HCT116 (cell line): ENCODE results near the gene PCDHGB2. TPM values are rescaled to one million over a fixed set of nuclear protein-coding genes. Genes with fewer than 3 reads are reported as not detected.
"Not testable (repeated sequence)": the region's sequence is repeated elsewhere in the genome, so short reads cannot be mapped to it uniquely, and the experiment has no call there.

ENCODE experiments used
- ATAC-seq: fragments of 200-7000 bp; cut with Tn5 transposase; 2 replicates; pipeline ENCODE4 v1.9.1; 2020; ENCODE audit warnings: mild to moderate bottlenecking, moderate library complexity
- BruUV-seq: library from RNA; stranded (reverse); fragments of 400-500 nt; replicated peaks from 2 replicates; lab custom pipeline; 2021; lab: Mats Ljungman, UMichigan
- CTCF ChIA-PET: fragments of 300-600 bp; sonication (Branson Sonifier 250); formaldehyde crosslinking; loops from one replicate; lab custom pipeline; 2021; ENCODE audit warnings: antibody characterized with exemption; lab: Charles Lee
- POLR2A ChIA-PET: fragments of 300-600, 350-600 bp; sonication (Branson Sonifier 250); formaldehyde crosslinking; loops from one replicate; lab custom pipeline; 2021; ENCODE audit warnings: antibody characterized with exemption; lab: Charles Lee
- RAD21 ChIA-PET, 2 experiments: fragments of 300-600 bp; sonication (Branson Sonifier 250); formaldehyde crosslinking; loops; one replicate each; lab custom pipeline; 2023; ENCODE audit warnings: low total read pairs in 2 of 2; ENCODE audit not compliant: uncharacterized antibody in 2 of 2, unreplicated experiment in 2 of 2, low non-redundant PET in 1 of 2; lab: Charles Lee
- DNase-seq: peaks from one replicate; pipeline ENCODE4 v3.0.0-alpha.2; 2010; ENCODE audit warnings: low read depth, low spot score
- H2AFZ ChIP-seq: fragments of 200-600 bp; shearing (Covaris generic), sonication (generic); 2 replicates; pipeline ENCODE4 v1.6.1; 2017; ENCODE audit warnings: low read depth, mixed run types, mixed read lengths, antibody characterized with exemption, low read length; ENCODE audit not compliant: poor library complexity, severe bottlenecking
- H3K27ac ChIP-seq: 2 replicates; pipeline ENCODE4 v1.5.1; 2012; ENCODE audit warnings: low read depth, low read length
- H3K27me3 ChIP-seq: fragments of 200-600 bp; sonication (generic); 2 replicates; pipeline ENCODE4 v1.6.1; 2016; ENCODE audit warnings: mixed run types, low read length, mixed read lengths; ENCODE audit not compliant: insufficient read depth
- H3K36me3 ChIP-seq, 2 experiments: fragments of 200-500 bp in 1 of 2; fragments of 200-600 bp in 1 of 2; sonication (Bioruptor generic) in 1 of 2; sonication (generic) in 1 of 2; 2 replicates each; pipeline versions ENCODE4 v1.5.1 to v1.6.1; 2014 to 2016; ENCODE audit warnings: low read length in 2 of 2, inconsistent platforms in 1 of 2, mixed read lengths in 1 of 2, mixed run types in 1 of 2; ENCODE audit not compliant: insufficient read depth in 2 of 2, control insufficient read depth in 1 of 2
- H3K4me1 ChIP-seq, 2 experiments: fragments of 200-600 bp in 1 of 2; sonication (generic) in 1 of 2; 2 replicates each; pipeline versions ENCODE4 v1.5.1 to v1.6.1; 2012 to 2017; ENCODE audit warnings: low read length in 2 of 2, inconsistent platforms in 1 of 2, mild to moderate bottlenecking in 1 of 2, mixed read lengths in 1 of 2, mixed run types in 1 of 2, moderate library complexity in 1 of 2; ENCODE audit not compliant: insufficient read depth in 2 of 2, control insufficient read depth in 1 of 2
- H3K4me2 ChIP-seq: fragments of 200-600 bp; sonication (generic); 2 replicates; pipeline ENCODE4 v1.6.1; 2017; ENCODE audit warnings: mixed run types, low read length, mixed read lengths
- H3K4me3 ChIP-seq, 2 experiments: fragments of 200-600 bp in 1 of 2; sonication (generic) in 1 of 2; replicated peaks in 1 of 2; 2 replicates each; pipeline ENCODE4 v1.5.1; 2011 to 2016; ENCODE audit warnings: low read length in 2 of 2, control low read depth in 1 of 2, low read depth in 1 of 2, mild to moderate bottlenecking in 1 of 2, mixed read lengths in 1 of 2, mixed run types in 1 of 2
- H3K79me2 ChIP-seq: fragments of 200-600 bp; sonication (generic); 2 replicates; pipeline ENCODE4 v1.6.1; 2017; ENCODE audit warnings: mild to moderate bottlenecking, mixed run types, low read length, moderate library complexity, mixed read lengths; ENCODE audit not compliant: insufficient read depth
- H3K9ac ChIP-seq: fragments of 200-600 bp; sonication (generic); 2 replicates; pipeline ENCODE4 v1.6.1; 2016; ENCODE audit warnings: low read length, mixed read lengths
- H3K9me2 ChIP-seq: fragments of 200-600 bp; sonication (generic), shearing (Covaris generic); 2 replicates; pipeline ENCODE4 v1.6.1; 2017; ENCODE audit warnings: mixed run types, mild to moderate bottlenecking, moderate library complexity; ENCODE audit not compliant: insufficient read depth
- H3K9me3 ChIP-seq, 2 experiments: fragments of 200-500 bp in 1 of 2; fragments of 200-600 bp in 1 of 2; sonication (Bioruptor generic) in 1 of 2; sonication (generic) in 1 of 2; 2 replicates each; pipeline ENCODE4 v1.6.1; 2014 to 2017; ENCODE audit warnings: low read length in 2 of 2, mixed read lengths in 2 of 2, inconsistent platforms in 1 of 2, low read depth in 1 of 2, mild to moderate bottlenecking in 1 of 2, mixed run types in 1 of 2, moderate library complexity in 1 of 2; ENCODE audit not compliant: control insufficient read depth in 1 of 2, insufficient read depth in 1 of 2
- H4K20me1 ChIP-seq: fragments of 200-600 bp; sonication (generic), shearing (Covaris generic); 2 replicates; pipeline ENCODE4 v1.6.1; 2017; ENCODE audit warnings: mixed run types, mild to moderate bottlenecking, moderate library complexity; ENCODE audit not compliant: insufficient read depth
- CBX3 ChIP-seq: IDR thresholded peaks from 2 replicates; pipeline ENCODE4 v1.6.1; 2012; ENCODE audit warnings: low read depth
- EZH2 ChIP-seq: fragments of 200-600 bp; sonication (generic); IDR thresholded peaks from 2 replicates; pipeline ENCODE4 v1.6.1; 2017; ENCODE audit warnings: antibody characterized with exemption, mixed run types
- FOSL1 ChIP-seq: IDR thresholded peaks from 2 replicates; pipeline ENCODE4 v1.6.1; 2012; ENCODE audit warnings: low read depth
- POLR2A ChIP-seq: IDR thresholded peaks from 2 replicates; pipeline ENCODE4 v1.7.0; 2011; ENCODE audit warnings: borderline replicate concordance; ENCODE audit not compliant: insufficient read depth, insufficient read length; ENCODE audit errors: extremely low read depth
- SRF ChIP-seq: IDR thresholded peaks from 2 replicates; pipeline ENCODE4 v1.6.1; 2012; ENCODE audit warnings: low read depth
- TCF7L2 ChIP-seq: IDR thresholded peaks from 2 replicates; pipeline ENCODE4 v1.7.0; 2011; ENCODE audit warnings: borderline replicate concordance, inconsistent platforms; ENCODE audit not compliant: insufficient read depth, insufficient read length; ENCODE audit errors: extremely low read depth
- YY1 ChIP-seq: IDR thresholded peaks from 2 replicates; pipeline ENCODE4 v1.6.1; 2011; ENCODE audit warnings: low read length, low read depth, moderate library complexity, mild to moderate bottlenecking; ENCODE audit not compliant: insufficient replicate concordance; ENCODE audit errors: extremely low read depth
- ZFX ChIP-seq: fragments of 450-650 bp; IDR thresholded peaks from 2 replicates; pipeline ENCODE4 v1.6.1; 2017
- intact Hi-C: fragments of 100-400 bp; cut with micrococcal nuclease; formaldehyde crosslinking; loops from 2 replicates; pipeline ENCODE4 v1.10.0; 2022
- total RNA-seq: library from RNA; stranded (reverse); gene quantifications from one replicate; pipeline ENCODE4 v1.2.1, GENCODE V29; 2021; ENCODE audit not compliant: unreplicated experiment
- TF ChIP-seq, protein P1 (sequence below): IDR thresholded peaks from 2 replicates; pipeline ENCODE4 v1.6.1; 2012; ENCODE audit warnings: low read depth
- TF ChIP-seq, protein P2 (sequence below): IDR thresholded peaks from 2 replicates; pipeline ENCODE4 v1.6.1; 2011; ENCODE audit warnings: mild to moderate bottlenecking, low read length, moderate library complexity; ENCODE audit not compliant: insufficient replicate concordance; ENCODE audit errors: extremely low read depth
- TF ChIP-seq, protein P3 (sequence below), 3 experiments: fragments of 200-600 bp in 1 of 3; sonication (generic) in 1 of 3; IDR thresholded peaks in 2 of 3; conservative IDR thresholded peaks in 1 of 3; 2 replicates each; pipeline ENCODE4 v1.5.1; 2012 to 2017; ENCODE audit warnings: low read depth in 2 of 3, low read length in 2 of 3, antibody characterized with exemption in 1 of 3, borderline replicate concordance in 1 of 3, control low read depth in 1 of 3, mild to moderate bottlenecking in 1 of 3, mixed read lengths in 1 of 3, mixed run types in 1 of 3, moderate library complexity in 1 of 3; ENCODE audit not compliant: insufficient read depth in 1 of 3

Gene PCDHGB2
- total RNA-seq, 1 experiment from 2014 or later, result 0.34 TPM

DNA sequence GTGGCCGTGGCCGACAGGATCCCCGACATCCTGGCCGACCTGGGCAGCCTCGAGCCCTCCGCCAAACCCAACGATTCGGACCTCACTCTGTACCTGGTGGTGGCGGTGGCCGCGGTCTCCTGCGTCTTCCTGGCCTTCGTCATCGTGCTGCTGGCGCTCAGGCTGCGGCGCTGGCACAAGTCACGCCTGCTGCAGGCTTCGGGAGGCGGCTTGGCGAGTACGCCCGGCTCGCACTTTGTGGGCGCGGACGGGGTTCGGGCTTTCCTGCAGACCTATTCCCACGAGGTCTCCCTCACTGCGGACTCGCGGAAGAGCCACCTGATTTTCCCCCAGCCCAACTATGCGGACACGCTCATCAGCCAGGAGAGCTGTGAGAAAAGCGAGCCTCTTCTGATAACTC is 13.8 kb upstream of the PCDHGB2 start:
- RAD21 ChIA-PET, POLR2A ChIA-PET, ATAC-seq, CTCF ChIA-PET, intact Hi-C loops, DNase-seq, H3K9me2 ChIP-seq, H3K4me1 ChIP-seq, H3K4me3 ChIP-seq, H3K36me3 ChIP-seq, H3K27ac ChIP-seq, H2AFZ ChIP-seq, H3K79me2 ChIP-seq, H3K4me2 ChIP-seq, H3K9me3 ChIP-seq, BruUV-seq, H3K9ac ChIP-seq, H4K20me1 ChIP-seq, H3K27me3 ChIP-seq: not testable (repeated sequence)

DNA sequence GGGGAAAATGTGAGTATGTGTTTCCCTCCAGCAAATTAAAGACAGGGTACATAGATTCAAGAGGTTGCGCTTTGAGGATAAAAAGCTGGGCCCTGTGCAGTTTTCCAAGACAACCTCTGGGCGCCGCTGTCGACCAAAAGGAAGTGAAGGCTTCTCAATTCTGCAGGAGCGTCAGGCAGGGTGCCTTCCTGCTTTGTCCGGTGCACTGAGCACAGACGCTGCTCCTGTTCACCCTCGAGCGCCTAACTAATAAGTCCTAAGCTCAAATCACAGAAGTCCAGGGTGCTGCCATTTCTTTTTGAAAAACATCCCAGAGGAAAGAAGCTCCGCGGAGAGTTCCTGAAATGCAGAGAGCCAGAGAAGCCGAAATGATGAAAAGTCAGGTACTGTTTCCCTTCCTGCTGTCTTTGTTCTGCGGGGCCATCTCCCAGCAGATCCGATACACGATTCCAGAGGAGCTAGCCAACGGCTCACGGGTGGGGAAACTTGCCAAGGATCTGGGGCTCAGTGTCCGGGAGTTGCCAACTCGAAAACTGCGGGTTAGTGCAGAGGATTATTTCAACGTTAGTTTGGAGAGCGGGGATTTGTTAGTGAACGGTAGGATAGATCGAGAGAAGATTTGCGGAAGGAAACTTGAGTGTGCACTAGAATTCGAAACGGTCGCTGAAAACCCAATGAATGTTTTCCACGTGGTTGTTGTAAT is 9.7 kb upstream of the PCDHGB2 start, which contains the start of gene PCDHGB1:
Gene PCDHGB1, plus strand, starts transcription at position 183 of the 703 bp plus-strand sequence. Its CDS starts 162 bp downstream, at position 345.
- Histone ChIP-seq H3K36me3 (no peaks in the 10 kb centered on the region), H3K27ac (no peak within 1 kb of the TSS), H3K79me2 (no peaks in the 10 kb centered on the region), H3K9me3 (no peaks in the 10 kb centered on the region; a peak in 1 of 4 replicates), H3K9ac (no peak within 1 kb of the TSS), H3K4me2 (no peak within 1 kb of the TSS), H3K9me2 (no peaks in the 10 kb centered on the region), H3K4me1 (no peaks in the 10 kb centered on the region), H4K20me1 (no peaks in the 10 kb centered on the region), H2AFZ (no peak within 1 kb of the TSS), H3K27me3 (no peaks in the 10 kb centered on the region), H3K4me3 (no peak within 1 kb of the TSS)
- DNase-seq, result no peak
- peak; percentile 49 for ATAC-seq
- RAD21 ChIA-PET, result no interaction called here
- POLR2A ChIA-PET, result no interaction called here
- no TSS peak for BruUV-seq
- CTCF ChIA-PET, result interaction anchor here (0.6 to 1.5 kb wide), 3 partner anchors 8 to 217 kb away, joined by 3 to 4 read pairs (median 4); partner anchors contain the start of gene TAF7
- intact Hi-C loops, result no loop called here
- TF ChIP-seq, protein P1, sequence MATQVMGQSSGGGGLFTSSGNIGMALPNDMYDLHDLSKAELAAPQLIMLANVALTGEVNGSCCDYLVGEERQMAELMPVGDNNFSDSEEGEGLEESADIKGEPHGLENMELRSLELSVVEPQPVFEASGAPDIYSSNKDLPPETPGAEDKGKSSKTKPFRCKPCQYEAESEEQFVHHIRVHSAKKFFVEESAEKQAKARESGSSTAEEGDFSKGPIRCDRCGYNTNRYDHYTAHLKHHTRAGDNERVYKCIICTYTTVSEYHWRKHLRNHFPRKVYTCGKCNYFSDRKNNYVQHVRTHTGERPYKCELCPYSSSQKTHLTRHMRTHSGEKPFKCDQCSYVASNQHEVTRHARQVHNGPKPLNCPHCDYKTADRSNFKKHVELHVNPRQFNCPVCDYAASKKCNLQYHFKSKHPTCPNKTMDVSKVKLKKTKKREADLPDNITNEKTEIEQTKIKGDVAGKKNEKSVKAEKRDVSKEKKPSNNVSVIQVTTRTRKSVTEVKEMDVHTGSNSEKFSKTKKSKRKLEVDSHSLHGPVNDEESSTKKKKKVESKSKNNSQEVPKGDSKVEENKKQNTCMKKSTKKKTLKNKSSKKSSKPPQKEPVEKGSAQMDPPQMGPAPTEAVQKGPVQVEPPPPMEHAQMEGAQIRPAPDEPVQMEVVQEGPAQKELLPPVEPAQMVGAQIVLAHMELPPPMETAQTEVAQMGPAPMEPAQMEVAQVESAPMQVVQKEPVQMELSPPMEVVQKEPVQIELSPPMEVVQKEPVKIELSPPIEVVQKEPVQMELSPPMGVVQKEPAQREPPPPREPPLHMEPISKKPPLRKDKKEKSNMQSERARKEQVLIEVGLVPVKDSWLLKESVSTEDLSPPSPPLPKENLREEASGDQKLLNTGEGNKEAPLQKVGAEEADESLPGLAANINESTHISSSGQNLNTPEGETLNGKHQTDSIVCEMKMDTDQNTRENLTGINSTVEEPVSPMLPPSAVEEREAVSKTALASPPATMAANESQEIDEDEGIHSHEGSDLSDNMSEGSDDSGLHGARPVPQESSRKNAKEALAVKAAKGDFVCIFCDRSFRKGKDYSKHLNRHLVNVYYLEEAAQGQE, result no peak
- TF ChIP-seq SRF (no peak), ZFX (no peak), EZH2 (no peak), YY1 (no peak), POLR2A (no peak), CBX3 (no peak), TCF7L2 (no peak), FOSL1 (no peak)
- TF ChIP-seq, protein P2, sequence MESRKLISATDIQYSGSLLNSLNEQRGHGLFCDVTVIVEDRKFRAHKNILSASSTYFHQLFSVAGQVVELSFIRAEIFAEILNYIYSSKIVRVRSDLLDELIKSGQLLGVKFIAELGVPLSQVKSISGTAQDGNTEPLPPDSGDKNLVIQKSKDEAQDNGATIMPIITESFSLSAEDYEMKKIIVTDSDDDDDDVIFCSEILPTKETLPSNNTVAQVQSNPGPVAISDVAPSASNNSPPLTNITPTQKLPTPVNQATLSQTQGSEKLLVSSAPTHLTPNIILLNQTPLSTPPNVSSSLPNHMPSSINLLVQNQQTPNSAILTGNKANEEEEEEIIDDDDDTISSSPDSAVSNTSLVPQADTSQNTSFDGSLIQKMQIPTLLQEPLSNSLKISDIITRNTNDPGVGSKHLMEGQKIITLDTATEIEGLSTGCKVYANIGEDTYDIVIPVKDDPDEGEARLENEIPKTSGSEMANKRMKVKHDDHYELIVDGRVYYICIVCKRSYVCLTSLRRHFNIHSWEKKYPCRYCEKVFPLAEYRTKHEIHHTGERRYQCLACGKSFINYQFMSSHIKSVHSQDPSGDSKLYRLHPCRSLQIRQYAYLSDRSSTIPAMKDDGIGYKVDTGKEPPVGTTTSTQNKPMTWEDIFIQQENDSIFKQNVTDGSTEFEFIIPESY, result no peak
- TF ChIP-seq, protein P3, sequence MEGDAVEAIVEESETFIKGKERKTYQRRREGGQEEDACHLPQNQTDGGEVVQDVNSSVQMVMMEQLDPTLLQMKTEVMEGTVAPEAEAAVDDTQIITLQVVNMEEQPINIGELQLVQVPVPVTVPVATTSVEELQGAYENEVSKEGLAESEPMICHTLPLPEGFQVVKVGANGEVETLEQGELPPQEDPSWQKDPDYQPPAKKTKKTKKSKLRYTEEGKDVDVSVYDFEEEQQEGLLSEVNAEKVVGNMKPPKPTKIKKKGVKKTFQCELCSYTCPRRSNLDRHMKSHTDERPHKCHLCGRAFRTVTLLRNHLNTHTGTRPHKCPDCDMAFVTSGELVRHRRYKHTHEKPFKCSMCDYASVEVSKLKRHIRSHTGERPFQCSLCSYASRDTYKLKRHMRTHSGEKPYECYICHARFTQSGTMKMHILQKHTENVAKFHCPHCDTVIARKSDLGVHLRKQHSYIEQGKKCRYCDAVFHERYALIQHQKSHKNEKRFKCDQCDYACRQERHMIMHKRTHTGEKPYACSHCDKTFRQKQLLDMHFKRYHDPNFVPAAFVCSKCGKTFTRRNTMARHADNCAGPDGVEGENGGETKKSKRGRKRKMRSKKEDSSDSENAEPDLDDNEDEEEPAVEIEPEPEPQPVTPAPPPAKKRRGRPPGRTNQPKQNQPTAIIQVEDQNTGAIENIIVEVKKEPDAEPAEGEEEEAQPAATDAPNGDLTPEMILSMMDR (IDR thresholded peaks at IDR 0.05 in 2 of 3, conservative IDR thresholded peaks at IDR 0.05 in 1 of 3; ENCODE audit: borderline replicate concordance in 1 of 3, insufficient read depth in 1 of 3, low read depth in 2 of 3, low read length in 2 of 3), result peak; percentile 29 to 42 (median 40); a peak in 5 of 6 replicates
